Medulla oblongata (tissue), 1 donor: ENCODE measurements around the gene TFEC.
A peak's percentile ranks its signal among the peaks of the same experiment; 100 is the strongest.
"Not testable (repeated sequence)": the region's sequence is repeated elsewhere in the genome, so short reads cannot be mapped to it uniquely, and the experiment has no call there.

Experiments used
- DNase-seq: peaks from one replicate; pipeline ENCODE4 v3.0.0-alpha.2; 2015; ENCODE audit errors: extremely low spot score

The TFEC gene

DNA sequence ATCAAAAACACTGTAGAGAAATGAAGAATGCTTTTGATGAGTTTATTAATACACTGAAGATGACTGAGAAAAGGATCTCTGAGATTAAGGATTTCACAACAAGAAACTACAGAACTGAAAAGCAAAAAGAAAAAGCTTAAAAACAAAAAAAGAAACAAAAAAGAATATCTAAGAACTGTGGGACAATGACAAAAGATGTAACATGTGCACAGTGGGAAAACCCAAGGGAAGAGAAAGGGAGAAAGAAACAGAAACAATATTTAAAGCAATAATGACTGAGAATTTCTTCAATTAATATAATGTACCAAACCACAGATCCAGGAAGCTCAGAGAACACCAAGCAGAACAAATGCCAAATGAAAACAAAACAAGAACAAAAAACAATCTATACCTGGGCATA lies 42.2 kb downstream of the TFEC start:
- DNase-seq, result no peak

DNA sequence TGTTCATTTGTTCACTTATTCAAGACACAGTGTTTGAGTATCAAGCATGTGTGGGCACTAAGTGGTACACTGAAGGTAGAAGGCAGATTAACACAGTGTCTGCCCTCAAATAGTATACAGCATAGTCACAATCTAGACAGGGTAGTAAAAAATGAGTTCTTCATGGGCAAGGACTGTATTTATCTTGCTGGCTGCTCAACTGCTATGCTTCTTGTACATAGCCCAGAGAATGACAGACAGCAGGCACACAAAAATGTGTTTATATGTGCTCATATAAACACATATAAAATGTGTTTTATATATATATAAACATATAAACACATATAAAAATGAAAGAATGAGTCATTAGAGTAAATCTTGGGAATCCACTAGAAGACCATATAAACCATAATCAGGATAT lies 43.1 kb downstream of the TFEC start:
- no peak for DNase-seq

- no peak for DNase-seq
Observed at GRCh38 chr7:115984105-115984504, 46.5 kb downstream of the TFEC start.

DNA sequence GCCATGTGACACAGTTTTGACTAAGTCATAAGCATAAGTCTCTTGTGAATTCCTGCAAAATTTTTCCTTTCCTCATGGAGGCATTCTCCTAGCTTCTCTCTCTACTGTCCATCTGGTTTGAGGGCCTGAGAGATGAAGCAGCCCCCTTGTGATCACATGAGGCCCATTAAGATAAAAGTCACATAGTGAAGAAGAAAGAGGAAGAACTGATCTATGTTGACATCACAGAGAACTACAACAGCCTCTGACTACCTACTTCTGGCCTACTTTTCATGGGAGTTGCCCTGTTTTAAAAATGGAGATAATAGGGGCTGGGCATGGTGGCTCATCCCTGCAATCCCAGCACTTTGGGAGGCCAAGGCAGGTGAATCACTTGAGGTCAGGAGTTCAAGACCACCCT lies 50.4 kb downstream of the TFEC start:
- no peak for DNase-seq

GRCh38 chr7:115976651-115977050 lies 53.9 kb downstream of the TFEC start:
- no peak for DNase-seq

DNA sequence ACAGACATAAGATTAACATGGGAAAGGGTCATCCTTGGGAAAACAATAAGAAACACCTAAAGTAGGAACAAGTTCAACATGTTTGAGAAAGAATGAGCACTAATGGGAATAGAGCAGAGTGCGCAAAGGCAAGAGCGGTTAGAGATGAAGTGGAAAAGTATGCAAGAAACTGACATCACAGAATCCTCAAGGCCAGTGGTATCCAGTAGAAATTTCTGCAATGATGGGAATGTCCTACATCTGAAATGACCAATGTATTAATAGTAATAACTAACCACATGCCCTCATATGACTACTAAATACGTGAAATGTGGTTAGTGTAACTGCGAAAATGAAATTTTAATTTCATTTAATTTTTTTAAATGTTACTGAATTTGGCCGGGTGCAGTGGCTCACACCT lies 54.8 kb downstream of the TFEC start:
- DNase-seq, result no peak

- DNase-seq, result no peak
Observed at GRCh38 chr7:115973406-115973805, 57.2 kb downstream of the TFEC start.

- peak; percentile 5 for DNase-seq
Observed at GRCh38 chr7:115971506-115971905, 59.1 kb downstream of the TFEC start.

GRCh38 chr7:115968596-115968995 lies 62.0 kb downstream of the TFEC start:
- DNase-seq, result no peak

GRCh38 chr7:115968171-115968570 lies 62.4 kb downstream of the TFEC start:
- DNase-seq, result no peak

- DNase-seq, result no peak
Observed at GRCh38 chr7:115965796-115966475, 64.6 kb downstream of the TFEC start.

- DNase-seq, result no peak
Observed at GRCh38 chr7:115965236-115965635, 65.3 kb downstream of the TFEC start.

- DNase-seq, result no peak
Observed at GRCh38 chr7:115964799-115965198, 65.8 kb downstream of the TFEC start.

GRCh38 chr7:115962340-115962739 lies 68.2 kb downstream of the TFEC start:
- no peak for DNase-seq

GRCh38 chr7:115953592-115954255 lies 76.8 kb downstream of the TFEC start:
- DNase-seq, result no peak

DNA sequence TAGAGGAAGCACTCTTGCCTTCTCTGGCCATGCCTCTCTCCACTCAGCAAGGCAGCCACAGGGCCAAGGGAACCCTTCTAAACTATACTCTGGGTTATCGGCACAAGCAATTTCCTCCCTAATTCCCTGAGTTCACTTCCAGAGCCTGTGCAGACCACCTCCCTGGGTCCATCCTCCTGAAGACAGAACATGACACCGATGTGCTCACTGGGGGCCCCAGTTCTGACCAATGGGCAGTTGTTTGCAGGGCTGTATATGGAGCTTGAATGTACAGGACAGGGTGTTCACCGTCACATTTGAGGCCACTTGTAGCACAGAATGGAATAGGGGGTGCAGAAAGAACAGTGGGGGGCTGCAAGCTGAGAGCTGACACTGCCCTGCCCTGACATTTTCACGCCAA lies 77.7 kb downstream of the TFEC start:
- no peak for DNase-seq

- no peak for DNase-seq
Observed at GRCh38 chr7:115951547-115951946, 79.0 kb downstream of the TFEC start.

GRCh38 chr7:115941703-115942268 lies 88.8 kb downstream of the TFEC start:
- no peak for DNase-seq

DNA sequence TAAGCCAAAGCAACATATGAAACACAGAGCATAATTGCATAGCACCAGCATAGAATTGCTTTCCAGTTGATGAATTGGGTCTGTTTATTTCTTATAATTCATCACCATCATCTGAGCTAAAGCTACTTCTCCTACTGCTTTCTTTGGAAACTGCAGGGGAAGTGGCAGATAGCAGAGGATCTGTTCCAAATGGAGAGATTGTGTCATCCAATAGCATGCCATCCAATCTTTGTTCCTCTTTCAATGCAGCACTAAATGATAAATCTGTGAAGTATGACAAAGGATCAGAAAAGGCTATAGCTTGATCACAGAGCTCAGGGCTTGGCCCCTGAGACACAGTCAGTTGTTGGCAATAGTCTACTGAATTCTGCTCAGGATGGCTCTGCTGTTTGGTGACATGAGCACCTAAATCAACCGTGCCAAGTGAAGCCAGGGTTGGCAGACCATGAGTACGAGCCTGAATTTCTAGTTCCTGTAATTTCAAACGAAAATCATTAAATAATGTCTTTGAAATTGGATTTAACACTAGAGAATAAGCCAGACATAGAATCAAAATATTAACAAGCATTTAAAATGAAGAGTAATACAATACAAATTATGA lies 90.0 kb downstream of the TFEC start:
- DNase-seq, result peak; percentile 11

- no peak for DNase-seq
Observed at GRCh38 chr7:115937960-115938359, 92.6 kb downstream of the TFEC start.

DNA sequence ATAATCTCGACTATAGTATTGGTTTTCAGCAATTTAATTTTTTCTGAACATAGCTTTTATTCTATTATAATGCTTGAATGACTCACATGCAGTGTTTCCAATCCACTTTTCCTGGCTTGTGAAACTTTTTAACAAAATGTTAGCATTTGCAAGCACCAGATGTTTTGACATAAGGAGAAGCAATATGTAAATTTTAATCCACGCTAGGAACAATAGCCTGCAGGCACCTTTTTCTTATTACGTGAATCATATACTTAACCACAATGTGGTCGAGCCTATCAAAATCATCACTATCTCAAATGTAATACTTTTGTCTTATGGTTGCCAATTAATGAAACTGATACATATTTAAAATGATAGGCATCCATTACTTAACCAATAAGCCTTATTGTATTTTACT lies 97.1 kb downstream of the TFEC start:
- DNase-seq, result no peak

GRCh38 chr7:115932880-115933279 lies 97.7 kb downstream of the TFEC start:
- no peak for DNase-seq

DNA sequence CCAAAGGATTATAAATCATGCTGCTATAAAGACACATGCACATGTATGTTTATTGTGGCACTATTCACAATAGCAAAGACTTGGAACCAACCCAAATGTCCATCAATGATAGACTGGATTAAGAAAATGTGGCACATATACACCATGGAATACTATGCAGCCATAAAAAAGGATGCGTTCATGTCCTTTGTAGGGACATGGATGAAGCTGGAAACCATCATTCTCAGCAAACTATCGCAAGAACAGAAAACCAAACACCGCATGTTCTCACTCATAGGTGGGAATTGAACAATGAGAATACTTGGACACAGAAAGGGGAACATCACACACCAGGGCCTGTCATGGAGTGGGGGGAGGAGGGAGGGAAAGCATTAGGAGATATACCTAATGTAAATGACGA lies 100.4 kb downstream of the TFEC start:
- not testable (repeated sequence) for DNase-seq
